ENCODE results near the gene ANTXR2.

ANTXR2 gene

GRCh38 chr4:80065601-80066000 is 7.4 kb downstream of the ANTXR2 start:
- DNase-seq = no peak

GRCh38 chr4:80062527-80062926 is 10.5 kb downstream of the ANTXR2 start:
- peak; percentile 25 for DNase-seq

GRCh38 chr4:80060804-80061203 is 12.2 kb downstream of the ANTXR2 start:
- no peak for DNase-seq

GRCh38 chr4:80058740-80059139 is 14.3 kb downstream of the ANTXR2 start:
- DNase-seq = no peak

- no peak for DNase-seq
Observed at GRCh38 chr4:80054375-80054774, 18.7 kb downstream of the ANTXR2 start.

GRCh38 chr4:80053140-80053910 is 19.7 kb downstream of the ANTXR2 start:
- no peak for DNase-seq

- peak; percentile 35 for DNase-seq
Observed at GRCh38 chr4:80049813-80050534, 23.1 kb downstream of the ANTXR2 start.

- no peak for DNase-seq
Observed at GRCh38 chr4:80049402-80049801, 23.6 kb downstream of the ANTXR2 start.

- peak; percentile 37 for DNase-seq
Observed at GRCh38 chr4:80045786-80046185, 27.2 kb downstream of the ANTXR2 start.

- DNase-seq = no peak
Observed at GRCh38 chr4:80043541-80043940, 29.5 kb downstream of the ANTXR2 start.

- DNase-seq = no peak
Observed at GRCh38 chr4:80042821-80043220, 30.2 kb downstream of the ANTXR2 start.

GRCh38 chr4:80037864-80038263 is 35.2 kb downstream of the ANTXR2 start:
- DNase-seq = no peak

GRCh38 chr4:80036949-80037685 is 35.9 kb downstream of the ANTXR2 start:
- peak; percentile 90 for DNase-seq

- no peak for DNase-seq
Observed at GRCh38 chr4:80036306-80036705, 36.7 kb downstream of the ANTXR2 start.

GRCh38 chr4:80035336-80035735 is 37.7 kb downstream of the ANTXR2 start:
- no peak for DNase-seq

- DNase-seq = no peak
Observed at GRCh38 chr4:80033581-80033980, 39.4 kb downstream of the ANTXR2 start.

- no peak for DNase-seq
Observed at GRCh38 chr4:80029364-80029763, 43.7 kb downstream of the ANTXR2 start.

- DNase-seq = no peak
Observed at GRCh38 chr4:80027611-80028010, 45.4 kb downstream of the ANTXR2 start.

GRCh38 chr4:80026100-80026499 is 46.9 kb downstream of the ANTXR2 start:
- no peak for DNase-seq

GRCh38 chr4:80024335-80024734 is 48.7 kb downstream of the ANTXR2 start:
- DNase-seq = no peak

- DNase-seq = no peak
Observed at GRCh38 chr4:80022282-80022681, 50.7 kb downstream of the ANTXR2 start.

GRCh38 chr4:80017125-80017854 is 55.7 kb downstream of the ANTXR2 start:
- DNase-seq = peak; percentile 93

- DNase-seq = peak; percentile 56
Observed at GRCh38 chr4:80016506-80016905, 56.5 kb downstream of the ANTXR2 start.

Data from fibroblast of skin of right biceps (primary cell).